GM21367 (cell line): ENCODE measurements around the gene PYHIN1.

Experiments used
- ATAC-seq: cut with Tn5 transposase; IDR thresholded peaks from one replicate; pipeline ENCODE4 v1.9.1; 2021; ENCODE audit not compliant: unreplicated experiment

The PYHIN1 gene

GRCh38 chr1:158931055-158931737 lies at the start of gene PYHIN1:
TSS of gene PYHIN1 (plus strand) at chr1:158931552. CDS start at chr1:158936911, 5,359 bp downstream.
- ATAC-seq = no peak

- no peak for ATAC-seq
Measured at GRCh38 chr1:158893654-158894053, 37.7 kb upstream of the PYHIN1 start.

GRCh38 chr1:158898722-158899121 lies 32.6 kb upstream of the PYHIN1 start:
- ATAC-seq = no peak

- no peak for ATAC-seq
Measured at GRCh38 chr1:158901623-158902022, 29.7 kb upstream of the PYHIN1 start.

GRCh38 chr1:158916085-158916484 lies 15.3 kb upstream of the PYHIN1 start:
- ATAC-seq = no peak

GRCh38 chr1:158924677-158925076 lies 6.7 kb upstream of the PYHIN1 start:
- ATAC-seq = no peak

- no peak for ATAC-seq
Measured at GRCh38 chr1:158930504-158930903, 848 bp upstream of the PYHIN1 start.

GRCh38 chr1:158932171-158932570 lies 819 bp downstream of the PYHIN1 start:
- ATAC-seq = no peak

GRCh38 chr1:158933621-158934020 lies 2.3 kb downstream of the PYHIN1 start:
- ATAC-seq = no peak

GRCh38 chr1:158939180-158939579 lies 7.8 kb downstream of the PYHIN1 start:
- no peak for ATAC-seq

- ATAC-seq = no peak
Measured at GRCh38 chr1:158941317-158941716, 10.0 kb downstream of the PYHIN1 start.

GRCh38 chr1:158942490-158942889 lies 11.1 kb downstream of the PYHIN1 start:
- no peak for ATAC-seq

GRCh38 chr1:158943059-158943458 lies 11.7 kb downstream of the PYHIN1 start:
- ATAC-seq = no peak

GRCh38 chr1:158945061-158945460 lies 13.7 kb downstream of the PYHIN1 start:
- ATAC-seq = no peak

GRCh38 chr1:158946785-158947184 lies 15.4 kb downstream of the PYHIN1 start:
- ATAC-seq = no peak

- peak; percentile 82 for ATAC-seq
Measured at GRCh38 chr1:158951956-158952355, 20.6 kb downstream of the PYHIN1 start.

GRCh38 chr1:158952416-158952815 lies 21.1 kb downstream of the PYHIN1 start:
- ATAC-seq = peak; percentile 40

GRCh38 chr1:158961178-158961577 lies 29.8 kb downstream of the PYHIN1 start:
- no peak for ATAC-seq

- ATAC-seq = no peak
Measured at GRCh38 chr1:158962983-158963382, 31.6 kb downstream of the PYHIN1 start.

- ATAC-seq = no peak
Measured at GRCh38 chr1:158969166-158969565, 37.8 kb downstream of the PYHIN1 start.

- ATAC-seq = no peak
Measured at GRCh38 chr1:158969855-158970254, 38.5 kb downstream of the PYHIN1 start.

- ATAC-seq = no peak
Measured at GRCh38 chr1:158972841-158973240, 41.5 kb downstream of the PYHIN1 start.

- ATAC-seq = no peak
Measured at GRCh38 chr1:158976219-158976618, 44.9 kb downstream of the PYHIN1 start.
